ENCODE results near the gene SH3RF2. TPM values are rescaled to one million over a fixed set of nuclear protein-coding genes. Genes with fewer than 3 reads are reported as not detected.

The SH3RF2 gene
- total RNA-seq, 1 donor from 2014 or later: 0.36 TPM

DNA sequence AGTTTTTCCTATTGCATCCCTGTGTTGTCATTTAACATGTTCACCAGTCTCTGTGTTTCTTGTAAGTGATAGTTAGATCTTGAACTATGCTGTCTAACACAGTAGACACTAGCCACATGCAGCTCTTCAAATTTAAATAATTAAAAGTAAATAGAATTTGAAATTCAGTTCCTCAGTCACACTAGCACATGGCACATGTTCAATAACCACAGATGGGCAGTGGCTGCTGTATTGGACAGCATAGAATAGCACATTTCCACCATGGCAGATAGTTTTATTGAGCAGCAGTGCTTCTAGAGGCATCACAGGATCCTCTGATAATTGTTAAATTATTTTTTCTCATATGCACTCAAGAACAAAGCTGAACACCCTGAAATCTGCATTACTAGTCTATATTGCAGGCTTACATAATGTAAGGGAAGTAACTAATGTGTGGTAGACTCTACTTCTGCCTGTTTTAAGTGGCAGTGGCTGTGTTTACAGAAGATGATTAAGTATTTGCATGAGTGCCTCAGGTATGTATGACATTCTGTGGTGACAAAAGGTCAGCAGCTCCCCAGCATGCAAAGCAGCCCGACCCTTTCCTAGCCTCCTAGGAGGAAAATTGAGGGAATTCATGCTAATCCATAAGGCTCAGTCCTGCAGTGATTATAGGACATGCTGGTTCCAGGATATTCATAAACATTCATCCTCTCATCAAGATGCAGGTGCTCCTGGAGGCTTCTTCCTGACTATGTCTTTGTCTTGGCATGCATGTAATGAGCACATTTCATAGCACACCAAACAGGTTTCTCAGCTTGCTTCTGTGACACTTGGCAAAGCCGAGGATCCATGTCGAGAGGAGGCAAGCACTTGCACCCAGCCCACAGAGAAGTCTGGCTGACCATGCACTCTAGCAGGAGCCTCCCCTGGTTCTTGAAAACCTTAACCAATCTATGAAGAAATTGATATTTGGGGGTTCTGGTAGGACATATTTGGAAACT is 45.5 kb downstream of the SH3RF2 start:
- H2AFZ ChIP-seq (replicated peaks): no peak overlapping the region
- DNase-seq (ENCODE audit: low spot score): no peak
- no peak for TF ChIP-seq CTCF (IDR thresholded peaks at IDR 0.05)
- no peaks in the 10 kb centered on the region for H3K36me3 ChIP-seq
- H3K9ac ChIP-seq: no peak overlapping the region
- no peaks in the 10 kb centered on the region for H3K9me3 ChIP-seq (ENCODE audit: low read depth)
- H3K27me3 Mint-ChIP-seq (ENCODE audit: insufficient read depth, low read depth): no peaks in the 10 kb centered on the region
- H3K27ac ChIP-seq: no peak overlapping the region
- H3K27me3 ChIP-seq: no peaks in the 10 kb centered on the region
- no peaks in the 10 kb centered on the region for H4K20me1 ChIP-seq (ENCODE audit: low read depth)
- no peaks in the 10 kb centered on the region for H3K36me3 Mint-ChIP-seq
- peaks cover 10% of the 10 kb centered on the region for H3K4me1 ChIP-seq
- no peaks in the 10 kb centered on the region for H3K79me2 ChIP-seq (ENCODE audit: low read depth)
- no peaks in the 10 kb centered on the region for H3F3A ChIP-seq (ENCODE audit: low read depth)
- no peak overlapping the region for H3K4me3 ChIP-seq
- no peak overlapping the region for H3K4me2 ChIP-seq
- no peaks in the 10 kb centered on the region for H3K9me3 Mint-ChIP-seq
- H3K4me3 Mint-ChIP-seq: no peak overlapping the region
- peaks cover 3% of the 10 kb centered on the region for H3K4me1 Mint-ChIP-seq
- no peak overlapping the region for H3K27ac Mint-ChIP-seq

DNA sequence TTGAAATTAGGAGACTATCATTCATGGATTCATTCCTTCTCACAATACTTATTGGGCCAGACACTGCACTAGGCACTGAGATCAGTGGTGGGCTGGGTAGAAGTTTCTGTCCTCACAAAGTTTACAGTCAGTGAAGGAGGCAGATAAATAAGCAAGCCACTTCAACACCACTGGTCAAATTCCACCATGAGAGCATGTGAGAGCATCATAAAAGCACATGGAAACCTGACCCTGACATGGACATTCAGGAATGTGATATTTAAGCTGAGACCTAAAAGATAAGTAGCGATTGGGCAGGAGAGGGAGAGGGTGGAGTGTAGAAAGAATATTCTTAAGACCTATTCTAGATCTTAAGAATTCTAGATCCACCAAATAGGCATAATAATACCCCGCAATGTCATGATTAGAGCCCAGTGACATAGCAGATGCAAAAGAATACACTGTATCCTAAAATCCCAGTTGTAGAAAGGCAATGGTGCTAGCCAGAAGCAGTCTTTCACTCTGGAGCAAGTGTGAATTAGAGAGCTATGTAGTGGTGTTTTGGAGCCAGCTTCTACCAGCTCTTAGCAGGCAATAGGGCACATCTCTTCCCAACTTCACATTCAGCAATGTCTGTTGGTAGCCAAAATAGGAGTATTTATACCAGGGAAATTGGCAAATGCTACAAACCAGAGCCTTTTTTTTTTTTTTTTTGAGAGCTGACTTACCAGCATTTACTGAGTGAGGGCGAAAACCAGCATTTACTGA is 46.4 kb downstream of the SH3RF2 start:
- Mint-ChIP-seq H3K27ac (no peak overlapping the region), H3K4me3 (no peak overlapping the region), H3K36me3 (no peaks in the 10 kb centered on the region), H3K27me3 (ENCODE audit: insufficient read depth, low read depth) (no peaks in the 10 kb centered on the region), H3K9me3 (no peaks in the 10 kb centered on the region), H3K4me1 (no peaks in the 10 kb centered on the region)
- H3K9ac ChIP-seq: no peak overlapping the region
- TF ChIP-seq CTCF (IDR thresholded peaks at IDR 0.05) (no peak), EZH2 (IDR thresholded peaks at IDR 0.05) (no peak), EZH2phosphoT487 (IDR thresholded peaks at IDR 0.05) (no peak)
- no peaks in the 10 kb centered on the region for H3K79me2 ChIP-seq (ENCODE audit: low read depth)
- H3K4me3 ChIP-seq: no peak overlapping the region
- H3K27me3 ChIP-seq: no peaks in the 10 kb centered on the region
- H3K27ac ChIP-seq: no peak overlapping the region
- H4K20me1 ChIP-seq (ENCODE audit: low read depth): no peaks in the 10 kb centered on the region
- H3F3A ChIP-seq (ENCODE audit: low read depth): no peaks in the 10 kb centered on the region
- no peaks in the 10 kb centered on the region for H3K36me3 ChIP-seq
- H2AFZ ChIP-seq (replicated peaks): no peak overlapping the region
- no peak for DNase-seq (ENCODE audit: low spot score)
- peaks cover 9% of the 10 kb centered on the region for H3K4me1 ChIP-seq
- H3K4me2 ChIP-seq: no peak overlapping the region
- no peaks in the 10 kb centered on the region for H3K9me3 ChIP-seq (ENCODE audit: low read depth)

- Mint-ChIP-seq H3K36me3 (no peaks in the 10 kb centered on the region), H3K4me1 (no peaks in the 10 kb centered on the region), H3K27ac (no peak overlapping the region), H3K27me3 (ENCODE audit: insufficient read depth, low read depth) (no peaks in the 10 kb centered on the region), H3K4me3 (no peak overlapping the region), H3K9me3 (no peaks in the 10 kb centered on the region)
- no peak overlapping the region for H3K9ac ChIP-seq
- H4K20me1 ChIP-seq (ENCODE audit: low read depth): no peaks in the 10 kb centered on the region
- H3K9me3 ChIP-seq (ENCODE audit: low read depth): no peaks in the 10 kb centered on the region
- no peak overlapping the region for H3K27ac ChIP-seq
- no peak overlapping the region for H3K4me3 ChIP-seq
- no peak overlapping the region for H3K4me2 ChIP-seq
- no peak overlapping the region for H2AFZ ChIP-seq (replicated peaks)
- H3K36me3 ChIP-seq: no peaks in the 10 kb centered on the region
- TF ChIP-seq EZH2 (IDR thresholded peaks at IDR 0.05) (no peak), EZH2phosphoT487 (IDR thresholded peaks at IDR 0.05) (no peak), CTCF (IDR thresholded peaks at IDR 0.05) (no peak)
- no peaks in the 10 kb centered on the region for H3K27me3 ChIP-seq
- DNase-seq (ENCODE audit: low spot score): no peak
- no peaks in the 10 kb centered on the region for H3K79me2 ChIP-seq (ENCODE audit: low read depth)
- no peaks in the 10 kb centered on the region for H3F3A ChIP-seq (ENCODE audit: low read depth)
- peaks cover 6% of the 10 kb centered on the region for H3K4me1 ChIP-seq
Observed at GRCh38 chr5:145983446-145983845, 47.1 kb downstream of the SH3RF2 start.

Data from neural progenitor cell (in vitro differentiated cells).